ENCODE results near the gene NUDT4B.
"Not testable (repeated sequence)": the region's sequence is repeated elsewhere in the genome, so short reads cannot be mapped to it uniquely, and the experiment has no call there.

NUDT4B gene

DNA sequence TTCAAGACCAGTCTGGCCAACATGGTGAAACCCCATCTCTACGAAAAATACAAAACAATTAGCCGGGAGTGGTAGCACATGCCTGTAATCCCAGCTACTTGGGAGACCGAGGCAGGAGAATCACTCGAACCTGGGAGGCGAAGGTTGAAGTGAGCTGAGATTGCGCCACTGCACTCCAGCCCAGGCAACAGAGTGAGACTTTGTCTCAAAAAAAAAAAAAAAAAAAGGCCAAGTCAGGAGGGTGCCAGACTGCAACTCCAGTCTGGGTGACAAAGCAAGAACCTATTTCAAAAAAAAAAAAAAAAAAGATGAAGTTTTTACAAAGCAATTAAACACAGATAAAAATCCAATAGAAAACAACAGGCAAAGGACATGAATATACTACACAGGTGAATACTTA, 9.9 kb upstream of the NUDT4B start:
- DNase-seq (ENCODE audit: low read depth) = not testable (repeated sequence)

DNA sequence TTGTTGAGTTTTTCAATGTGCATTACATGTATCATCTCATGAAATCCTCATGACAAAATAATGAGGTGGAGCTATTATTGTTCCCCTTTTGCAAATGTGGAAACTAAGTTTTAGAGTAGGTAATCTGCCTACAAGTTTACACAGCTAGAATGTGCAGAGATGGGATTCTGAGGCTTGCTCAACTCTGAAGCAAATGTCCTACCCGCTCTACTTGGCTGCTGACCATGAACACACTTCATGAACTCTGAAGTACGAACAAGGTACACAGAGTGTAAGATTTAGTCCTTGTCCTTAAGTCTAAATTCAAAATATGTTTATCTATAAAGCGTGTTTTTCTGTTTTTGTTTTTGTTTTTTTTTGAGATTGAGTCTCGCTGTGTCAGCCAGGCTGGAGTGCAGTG, 5.4 kb upstream of the NUDT4B start:
- DNase-seq (ENCODE audit: low read depth) = not testable (repeated sequence)

DNA sequence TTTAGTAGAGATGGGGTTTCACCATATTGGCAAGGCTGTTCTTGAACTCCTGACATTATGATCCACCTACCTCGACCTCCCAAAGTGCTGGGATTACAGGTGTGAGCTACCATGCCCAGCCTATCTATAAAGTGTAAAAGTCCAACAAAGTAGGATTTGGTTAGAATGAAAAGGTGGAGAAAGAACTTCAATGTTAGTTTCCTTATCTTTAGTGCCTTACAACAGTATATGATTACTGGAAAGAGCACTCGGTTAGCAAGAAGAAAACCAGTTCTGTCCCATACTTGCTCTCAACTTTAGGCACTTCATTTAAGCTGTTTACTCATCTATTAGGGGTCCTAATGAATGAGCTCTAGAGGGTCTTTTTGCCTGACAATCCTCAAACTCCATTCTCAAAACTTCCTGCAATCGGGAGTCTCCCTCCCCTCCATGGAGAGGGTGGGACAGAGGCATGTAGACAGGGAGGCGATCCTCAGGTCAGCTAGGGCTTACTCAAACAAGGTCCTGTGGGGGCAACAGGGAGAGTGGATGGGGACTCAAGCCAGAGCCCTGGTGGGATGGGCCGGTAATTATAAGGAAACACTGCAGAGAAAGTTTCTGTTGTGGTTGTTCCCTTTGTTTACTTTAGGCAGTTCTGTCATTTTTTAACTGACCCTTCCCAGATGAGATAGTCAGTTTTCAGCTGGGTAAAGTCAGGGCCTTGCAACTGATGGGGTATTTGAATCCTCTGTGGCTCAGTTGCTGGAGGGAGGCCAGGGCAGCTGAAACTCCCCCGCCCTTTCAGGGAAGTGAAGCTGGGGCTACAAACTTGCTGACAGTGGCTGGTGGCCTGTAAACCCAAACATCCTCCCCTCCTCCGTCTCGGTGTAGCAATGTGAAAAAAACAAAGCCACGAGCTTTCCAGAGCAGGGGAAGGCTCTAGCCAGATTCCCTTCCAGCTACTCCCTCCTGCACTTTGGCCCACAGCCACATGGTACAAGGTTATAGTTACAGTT, 4.6 kb upstream of the NUDT4B start:
- not testable (repeated sequence) for DNase-seq (ENCODE audit: low read depth)

DNA sequence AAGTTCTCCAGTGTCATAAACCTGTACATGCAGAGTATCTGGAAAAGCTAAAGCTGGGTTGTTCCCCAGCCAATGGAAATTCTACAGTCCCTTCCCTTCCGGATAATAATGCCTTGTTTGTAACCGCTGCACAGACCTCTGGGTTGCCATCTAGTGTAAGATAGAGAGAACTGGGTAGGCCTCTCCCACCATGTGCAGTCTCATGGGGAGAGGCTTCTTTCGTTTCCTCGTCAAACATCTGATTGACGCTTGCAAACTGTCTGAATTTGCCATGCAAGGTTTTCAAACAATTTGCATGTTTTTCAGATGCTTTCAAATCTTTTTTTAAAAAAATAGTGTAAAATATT, 734 bp downstream of the NUDT4B start:
- DNase-seq (ENCODE audit: low read depth) = not testable (repeated sequence)

DNA sequence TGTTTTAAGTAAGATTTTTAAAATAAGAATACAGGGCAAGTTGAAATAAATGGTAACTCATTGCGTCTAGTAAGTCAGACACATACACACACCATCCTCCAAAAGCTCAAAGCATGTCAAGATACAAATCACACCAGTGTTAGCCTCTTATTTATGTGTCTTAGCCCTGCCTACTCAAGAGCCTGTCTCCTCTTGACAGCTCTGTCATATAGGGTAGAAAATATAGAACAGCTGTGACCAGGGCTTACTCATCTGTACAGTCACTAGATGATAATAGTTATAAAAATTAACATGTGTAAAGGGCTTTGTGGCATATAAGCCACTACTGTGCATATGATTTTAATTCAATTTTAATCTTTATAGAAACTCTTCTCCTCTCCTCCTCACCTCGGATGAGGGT, 7.7 kb downstream of the NUDT4B start:
- not testable (repeated sequence) for DNase-seq (ENCODE audit: low read depth)

DNA sequence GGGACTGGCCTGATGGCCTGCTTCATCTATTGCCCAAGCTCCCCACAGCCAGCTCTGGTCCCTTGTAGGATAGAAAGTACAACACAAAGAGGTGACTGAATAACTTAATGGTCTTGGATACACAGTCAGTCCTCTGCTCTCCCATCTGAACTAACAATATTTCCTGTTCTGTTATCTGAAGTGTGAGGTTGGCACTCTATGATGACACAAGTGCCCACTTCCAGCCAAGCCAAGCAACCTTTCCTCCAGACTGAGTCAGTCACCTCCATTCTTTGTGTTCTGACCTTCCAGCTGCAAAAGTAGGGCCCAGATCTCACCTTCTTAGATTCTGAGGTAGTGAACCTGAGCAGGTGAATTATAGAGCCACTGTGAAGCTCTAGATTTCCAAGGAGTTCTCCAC, 8.9 kb downstream of the NUDT4B start:
- DNase-seq (ENCODE audit: low read depth) = not testable (repeated sequence)

DNA sequence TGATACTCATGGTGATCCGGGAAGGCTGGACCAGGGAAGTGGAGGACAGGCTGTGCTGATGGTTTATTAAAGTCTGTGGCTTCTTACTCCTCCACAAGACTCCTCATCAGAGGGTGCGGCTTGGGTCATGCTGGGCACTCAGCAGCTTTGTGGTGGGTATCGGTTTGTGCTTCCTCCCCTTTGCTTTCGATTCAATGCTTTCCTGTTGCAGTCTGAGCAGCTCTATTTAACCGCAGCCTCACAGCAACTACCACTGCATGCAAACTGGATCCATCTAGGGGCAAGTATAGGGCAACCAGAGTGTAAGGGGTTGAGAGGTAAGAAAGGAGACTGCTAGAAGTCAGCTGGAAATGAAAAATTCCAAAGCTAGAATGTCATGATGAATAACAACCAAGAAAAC, 9.8 kb downstream of the NUDT4B start:
- DNase-seq (ENCODE audit: low read depth) = not testable (repeated sequence)

DNA sequence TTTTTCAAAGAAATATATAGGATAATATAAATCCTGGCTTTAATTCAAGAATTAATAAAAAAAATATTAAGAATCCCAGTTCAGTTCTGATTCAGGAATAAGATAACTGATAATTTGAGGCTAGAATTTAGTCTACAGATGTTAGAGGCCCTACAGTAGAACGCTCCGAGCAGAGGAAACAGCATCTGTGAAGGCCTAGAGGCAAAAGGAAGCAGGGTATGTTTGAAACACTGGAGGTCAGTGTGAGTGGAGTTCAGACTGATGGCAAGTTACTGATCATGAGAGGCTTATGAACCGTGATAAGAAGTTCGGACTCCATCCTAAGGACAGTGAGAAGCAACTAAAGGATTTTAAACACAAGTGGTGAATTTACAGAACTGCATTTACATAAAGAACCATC, 10.4 kb downstream of the NUDT4B start:
- DNase-seq (ENCODE audit: low read depth) = not testable (repeated sequence)

DNA sequence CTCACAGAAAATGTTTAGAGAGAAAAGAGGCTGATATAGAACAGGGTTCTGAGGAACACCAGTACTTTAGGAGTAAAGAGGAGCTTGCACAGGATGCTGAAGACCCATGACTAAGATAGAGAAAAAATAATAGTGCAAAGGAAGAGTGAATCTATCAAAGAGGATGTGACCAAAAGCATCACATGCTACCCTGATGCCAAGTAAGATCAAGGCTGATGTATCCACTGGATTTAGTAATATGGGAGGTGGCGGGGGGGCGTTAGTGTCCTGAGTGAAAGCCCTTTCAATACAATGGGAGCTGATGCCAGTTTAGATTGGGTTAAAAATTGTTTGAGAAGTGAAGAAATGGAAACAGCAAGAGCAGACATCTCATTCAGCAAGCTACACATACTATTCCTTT, 11.2 kb downstream of the NUDT4B start:
- not testable (repeated sequence) for DNase-seq (ENCODE audit: low read depth)

DNA sequence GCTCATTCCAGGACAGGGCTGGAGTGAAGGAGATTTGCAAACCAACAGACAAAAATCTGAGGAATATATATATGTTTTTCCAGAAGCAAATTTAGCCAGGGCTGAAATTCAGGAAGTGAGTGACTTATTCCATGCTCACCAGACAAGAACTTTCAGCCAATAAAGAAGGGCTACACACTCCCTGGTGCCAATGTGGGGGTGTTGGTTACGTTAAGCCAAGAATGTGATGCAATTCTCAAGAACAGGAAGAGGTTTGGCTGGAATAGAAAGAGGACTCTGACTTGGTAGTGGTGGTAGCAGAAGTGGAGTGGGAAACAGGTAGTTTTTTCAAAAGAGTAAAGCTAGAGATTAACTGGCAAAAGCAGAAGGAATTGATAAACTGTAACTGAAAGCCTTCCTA, 11.6 kb downstream of the NUDT4B start:
- not testable (repeated sequence) for DNase-seq (ENCODE audit: low read depth)

DNA sequence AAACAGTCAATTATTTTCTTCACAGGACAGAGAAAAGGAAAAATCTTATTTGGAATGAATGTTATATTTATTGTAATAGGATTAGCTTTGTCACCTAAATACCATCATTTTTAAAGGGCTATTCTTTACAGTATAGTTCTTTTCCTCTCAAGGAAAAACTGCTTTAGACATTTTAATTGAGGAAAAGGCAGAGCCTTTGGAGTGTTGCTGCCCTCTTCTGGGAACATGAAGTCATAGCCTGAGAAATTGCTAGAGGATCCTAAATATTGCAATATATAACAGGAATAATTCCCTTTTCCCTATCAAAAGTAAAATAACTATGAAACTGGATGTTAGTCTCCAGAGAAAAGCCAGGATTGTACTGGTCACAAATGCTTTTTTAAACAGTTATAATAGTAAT, 12.8 kb downstream of the NUDT4B start:
- not testable (repeated sequence) for DNase-seq (ENCODE audit: low read depth)

DNA sequence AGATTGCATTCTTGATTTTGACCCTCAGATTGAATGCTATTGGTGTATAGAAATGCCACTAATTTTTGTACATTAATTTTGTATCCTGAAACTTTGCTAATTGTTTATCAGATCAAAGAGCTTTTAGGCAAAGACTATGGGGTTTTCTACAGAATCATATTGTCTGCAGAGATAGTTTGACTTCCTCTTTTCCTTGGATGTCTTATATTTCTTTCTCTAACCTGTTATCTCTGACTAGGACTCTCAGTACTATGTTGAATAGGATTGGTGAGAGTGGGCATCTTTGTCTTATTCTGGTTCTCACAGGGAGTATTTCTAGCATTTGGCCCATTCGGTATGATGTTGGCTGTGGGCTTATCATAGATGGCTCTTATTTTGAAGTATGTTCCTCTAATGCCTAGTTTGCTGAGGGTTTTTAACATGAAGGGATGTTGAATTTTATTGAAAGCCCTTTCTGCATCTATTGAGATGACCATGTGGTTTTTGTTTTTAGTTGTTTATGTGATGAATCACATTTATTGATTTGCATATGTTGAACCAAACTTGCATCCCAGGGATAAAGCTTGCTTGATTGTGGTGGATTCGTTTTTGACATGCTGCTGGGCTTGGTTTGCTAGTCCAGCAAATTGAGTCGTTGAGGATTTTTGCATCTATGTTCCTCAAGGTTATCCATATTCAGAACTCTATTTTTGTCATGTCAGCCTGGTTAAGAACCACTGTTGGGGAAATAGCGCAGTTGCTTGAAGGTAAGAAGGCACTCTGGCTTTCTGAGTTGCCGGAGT, 16.9 kb downstream of the NUDT4B start:
- DNase-seq (ENCODE audit: low read depth) = not testable (repeated sequence)

DNA sequence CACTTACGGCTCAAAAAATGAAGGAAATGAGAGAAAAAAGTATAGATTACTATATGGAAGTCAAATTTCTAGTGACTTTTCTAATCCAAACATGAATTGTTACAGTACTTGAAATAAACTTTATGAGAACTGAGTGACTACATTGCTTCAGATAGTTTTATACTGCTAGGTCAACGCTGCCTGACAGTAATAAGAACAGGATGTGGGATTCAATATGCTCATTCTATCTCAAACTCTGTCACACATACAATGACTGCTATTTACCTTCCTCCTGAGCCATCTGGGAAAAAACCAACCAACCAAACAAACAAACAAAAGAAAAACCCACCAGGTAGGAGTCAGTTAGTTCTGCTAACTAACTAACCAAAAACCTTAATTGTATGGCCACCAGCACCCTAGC, 20.0 kb downstream of the NUDT4B start:
- not testable (repeated sequence) for DNase-seq (ENCODE audit: low read depth)

DNA sequence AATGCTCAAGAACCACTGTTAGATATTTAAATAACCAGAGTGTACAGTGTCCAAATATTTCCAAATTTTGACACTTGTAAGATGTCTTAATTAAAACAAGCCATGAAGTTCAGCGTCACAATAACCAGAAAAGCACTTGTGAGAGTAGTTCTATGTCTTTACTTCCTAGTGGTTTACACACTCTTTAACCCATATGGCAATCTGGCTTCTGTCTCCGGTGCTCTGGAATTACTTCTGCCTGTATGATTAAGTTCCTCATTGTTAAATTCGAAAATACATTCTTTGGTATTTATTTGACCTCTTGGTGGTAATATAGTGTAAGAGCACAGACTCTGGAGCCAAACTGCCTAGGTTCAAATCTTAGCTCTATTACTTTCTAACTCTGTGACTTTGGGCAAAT, 20.9 kb downstream of the NUDT4B start:
- DNase-seq (ENCODE audit: low read depth) = not testable (repeated sequence)

DNA sequence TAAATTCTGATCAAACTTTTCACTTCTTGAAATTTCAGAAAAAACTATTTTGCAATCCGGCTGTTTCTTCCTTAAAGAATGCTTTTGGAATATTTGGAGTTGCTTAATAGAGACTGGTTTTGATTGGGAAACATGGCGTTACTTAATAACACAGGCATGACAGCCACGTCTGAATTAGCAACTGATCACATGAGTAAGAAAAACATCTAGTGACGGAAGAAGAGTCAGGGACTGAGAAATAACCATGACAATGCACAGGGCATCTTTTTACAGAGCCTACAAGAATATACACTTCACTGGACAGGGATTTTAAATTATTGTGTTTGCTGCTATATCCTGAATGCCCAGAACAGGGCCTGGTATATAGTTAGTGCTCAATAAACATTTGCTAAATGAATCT, 25.1 kb downstream of the NUDT4B start:
- DNase-seq (ENCODE audit: low read depth) = not testable (repeated sequence)

DNA sequence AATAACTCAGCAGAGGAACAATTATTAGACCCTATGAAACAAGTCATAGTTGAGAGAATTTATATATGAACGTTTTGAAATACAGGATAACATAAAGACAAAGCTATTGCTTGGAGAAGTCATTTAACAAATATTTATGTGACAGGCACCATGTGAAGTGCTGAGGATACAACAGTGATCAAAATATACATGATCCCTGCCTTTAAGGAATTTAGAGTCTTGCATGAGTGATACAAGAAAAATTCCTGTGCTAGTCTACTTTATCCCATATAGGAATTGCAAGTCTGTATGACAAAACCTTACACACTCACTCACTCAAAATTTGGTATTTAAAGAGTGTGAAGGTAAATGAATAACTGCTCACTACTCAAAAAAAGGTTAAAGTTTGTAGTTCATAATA, 25.5 kb downstream of the NUDT4B start:
- DNase-seq (ENCODE audit: low read depth) = not testable (repeated sequence)

DNA sequence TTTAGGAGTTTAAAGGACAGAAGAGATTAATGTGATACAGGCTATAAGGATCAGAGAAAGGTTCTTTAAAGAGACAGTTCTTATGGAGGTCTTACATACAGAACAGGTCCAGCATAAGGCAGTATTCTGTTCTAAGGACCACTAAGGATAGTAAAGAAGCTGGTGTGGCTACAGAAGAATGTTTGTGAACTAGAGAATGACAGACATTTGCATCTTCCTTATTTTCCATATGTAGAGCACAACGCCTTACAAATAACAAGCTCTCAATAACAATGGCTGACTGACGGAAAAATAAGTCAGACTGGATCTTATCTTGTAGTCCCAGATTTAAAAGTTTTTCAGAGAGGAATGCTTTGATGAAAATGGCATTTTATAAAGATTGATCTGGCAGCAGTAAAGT, 26.7 kb downstream of the NUDT4B start:
- not testable (repeated sequence) for DNase-seq (ENCODE audit: low read depth)

DNA sequence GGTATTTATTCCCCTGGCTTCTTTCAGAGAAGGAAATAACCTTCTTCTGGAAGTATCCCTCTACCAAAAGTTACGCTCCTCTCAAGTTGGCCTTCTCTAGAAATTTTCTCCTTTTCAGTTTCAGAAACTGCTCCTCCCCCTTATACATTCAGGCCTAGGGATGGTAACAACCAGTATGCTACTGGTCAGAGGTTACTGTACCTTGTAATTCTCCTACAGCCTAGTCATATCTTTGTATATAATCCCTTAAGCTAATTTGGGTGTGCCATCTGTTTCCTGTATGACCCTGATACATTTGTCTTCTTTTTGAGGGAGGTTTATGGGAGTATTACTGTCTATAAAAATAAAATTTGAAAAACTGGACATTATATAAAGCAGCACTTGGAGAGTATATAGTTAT, 29.1 kb downstream of the NUDT4B start:
- not testable (repeated sequence) for DNase-seq (ENCODE audit: low read depth)

DNA sequence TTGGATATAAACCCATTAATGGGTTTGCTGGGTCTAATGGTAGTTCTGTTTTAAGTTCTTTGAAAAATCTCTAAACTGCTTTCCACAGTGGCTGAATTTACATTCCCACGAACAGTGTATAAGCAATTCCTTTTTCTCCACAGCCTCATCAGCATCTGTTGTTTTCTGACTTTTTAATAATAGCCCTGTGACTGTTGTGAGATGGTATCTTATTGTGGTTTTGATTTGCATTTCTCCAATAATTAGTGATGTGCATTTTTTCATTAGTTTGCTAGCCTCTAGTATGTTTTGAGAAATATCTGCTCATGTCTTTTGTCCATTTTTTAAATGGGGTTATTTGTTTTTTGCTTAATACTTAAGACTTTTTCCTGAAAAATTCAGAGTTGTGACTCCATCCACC, 31.8 kb downstream of the NUDT4B start:
- DNase-seq (ENCODE audit: low read depth) = not testable (repeated sequence)

DNA sequence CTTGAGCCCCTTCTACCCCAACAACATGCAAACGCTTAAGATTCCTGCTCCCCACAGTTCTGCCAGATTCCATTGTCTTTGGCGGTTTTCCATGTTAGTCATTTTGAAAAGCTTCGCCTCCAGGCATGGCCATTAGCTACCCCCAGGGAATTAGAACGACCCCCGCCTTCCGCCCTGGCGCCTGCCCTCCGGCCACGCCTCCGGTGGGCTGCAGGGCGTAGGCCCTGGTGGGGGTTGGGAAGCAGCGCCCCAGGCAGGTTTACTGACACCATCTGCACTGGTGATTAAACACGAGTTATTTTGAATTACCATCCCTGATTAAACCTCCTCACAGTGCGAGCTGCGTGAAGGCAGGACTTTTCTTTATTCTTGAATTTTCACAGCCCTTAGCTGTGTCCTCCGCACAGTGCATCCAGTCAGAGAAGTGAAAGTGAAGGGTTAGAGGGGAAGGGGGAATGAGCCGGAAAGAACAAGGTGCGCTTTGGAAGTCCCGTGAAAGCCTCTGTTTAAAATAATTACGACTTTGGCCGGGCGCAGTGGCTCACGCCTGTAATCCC, 43.0 kb downstream of the NUDT4B start:
- DNase-seq (ENCODE audit: low read depth) = not testable (repeated sequence)

DNA sequence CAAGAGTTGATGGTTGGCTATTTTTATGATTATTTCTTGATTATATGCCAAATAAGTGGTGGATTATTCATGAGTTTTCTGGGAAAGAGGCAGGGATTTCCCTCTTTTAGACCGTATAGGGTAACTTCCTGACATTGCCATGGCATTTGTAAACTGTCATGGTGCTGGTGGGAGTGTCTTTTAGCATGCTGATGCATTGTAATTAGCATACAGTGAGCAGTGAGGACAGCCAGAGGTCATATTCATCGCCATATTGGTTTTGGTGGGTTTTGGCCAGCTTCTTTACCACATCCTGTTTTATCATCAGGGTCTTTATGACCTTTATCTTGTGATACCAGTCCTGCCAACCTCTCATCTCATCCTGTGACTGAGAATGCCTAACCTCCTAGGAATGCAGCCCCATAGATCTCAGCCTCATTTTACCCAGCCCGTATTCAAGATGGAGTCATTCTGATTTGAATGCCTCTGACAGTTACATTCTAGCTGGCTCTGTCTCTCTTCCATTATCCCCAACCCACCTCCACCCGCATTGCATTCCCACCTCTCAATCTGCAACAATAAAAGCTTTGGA, 45.3 kb downstream of the NUDT4B start:
- not testable (repeated sequence) for DNase-seq (ENCODE audit: low read depth)

Data from EH (cell line).